ENCODE data around the gene WDR20.

DNA sequence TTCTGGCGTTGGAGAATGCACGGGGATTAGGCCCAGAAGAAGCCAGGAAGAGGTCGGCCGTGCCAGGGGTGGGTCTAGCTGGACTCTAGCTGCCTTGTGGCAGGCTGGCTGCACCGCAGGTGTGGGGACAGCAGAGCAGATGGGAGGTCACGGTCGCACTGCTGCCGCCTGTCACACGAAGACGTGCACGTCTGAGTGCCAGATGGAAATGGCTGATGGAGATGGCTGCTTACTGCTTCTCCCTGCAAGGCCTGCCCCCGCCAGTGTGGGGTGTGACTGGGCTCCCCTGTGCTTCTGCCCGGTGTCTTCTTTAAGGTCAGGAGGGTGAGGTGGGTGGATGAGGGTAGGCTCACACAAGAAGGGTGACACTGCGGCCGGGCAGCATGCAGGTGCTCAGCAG is 86.2 kb downstream of the WDR20 start:
- TF ChIP-seq POLR2A (IDR thresholded peaks at IDR 0.05) = no peak
- TF ChIP-seq, protein P1, sequence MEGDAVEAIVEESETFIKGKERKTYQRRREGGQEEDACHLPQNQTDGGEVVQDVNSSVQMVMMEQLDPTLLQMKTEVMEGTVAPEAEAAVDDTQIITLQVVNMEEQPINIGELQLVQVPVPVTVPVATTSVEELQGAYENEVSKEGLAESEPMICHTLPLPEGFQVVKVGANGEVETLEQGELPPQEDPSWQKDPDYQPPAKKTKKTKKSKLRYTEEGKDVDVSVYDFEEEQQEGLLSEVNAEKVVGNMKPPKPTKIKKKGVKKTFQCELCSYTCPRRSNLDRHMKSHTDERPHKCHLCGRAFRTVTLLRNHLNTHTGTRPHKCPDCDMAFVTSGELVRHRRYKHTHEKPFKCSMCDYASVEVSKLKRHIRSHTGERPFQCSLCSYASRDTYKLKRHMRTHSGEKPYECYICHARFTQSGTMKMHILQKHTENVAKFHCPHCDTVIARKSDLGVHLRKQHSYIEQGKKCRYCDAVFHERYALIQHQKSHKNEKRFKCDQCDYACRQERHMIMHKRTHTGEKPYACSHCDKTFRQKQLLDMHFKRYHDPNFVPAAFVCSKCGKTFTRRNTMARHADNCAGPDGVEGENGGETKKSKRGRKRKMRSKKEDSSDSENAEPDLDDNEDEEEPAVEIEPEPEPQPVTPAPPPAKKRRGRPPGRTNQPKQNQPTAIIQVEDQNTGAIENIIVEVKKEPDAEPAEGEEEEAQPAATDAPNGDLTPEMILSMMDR (IDR thresholded peaks at IDR 0.05) = no peak
